Stimulated activated CD4-positive, alpha-beta T cell treated with anti-CD3 and anti-CD28 coated beads, TNF-alpha, amount 100 ng/mL, for 4 hours (primary cell): ENCODE measurements around the gene PLXND1.
"Not testable (repeated sequence)": the region's sequence is repeated elsewhere in the genome, so short reads cannot be mapped to it uniquely, and the experiment has no call there.

Source experiments
- DNase-seq, 3 experiments: peaks; one replicate each; pipeline ENCODE4 v3.0.0-alpha.2; 2020; ENCODE audit warnings: low read depth in 3 of 3

Gene PLXND1

GRCh38 chr3:129549805-129550204 lies 56.7 kb downstream of the PLXND1 start:
- DNase-seq = no peak

GRCh38 chr3:129549006-129549800 lies 57.3 kb downstream of the PLXND1 start:
- no peak for DNase-seq

GRCh38 chr3:129548104-129548965 lies 58.1 kb downstream of the PLXND1 start:
- DNase-seq = no peak

GRCh38 chr3:129547241-129547640 lies 59.2 kb downstream of the PLXND1 start:
- DNase-seq = no peak

GRCh38 chr3:129545951-129546350 lies 60.5 kb downstream of the PLXND1 start:
- DNase-seq = not testable (repeated sequence)

GRCh38 chr3:129543999-129544398 lies 62.5 kb downstream of the PLXND1 start:
- no peak for DNase-seq

- DNase-seq = no peak
These were observed 63.2 kb downstream of the PLXND1 start, which contains the start of gene H1-8 for GRCh38 chr3:129543156-129543790. Gene H1-8, plus strand, starts transcription at chr3:129543175. Its CDS starts 44 bp downstream, at chr3:129543219.

GRCh38 chr3:129542747-129543146 lies 63.7 kb downstream of the PLXND1 start:
- DNase-seq = no peak

- no peak for DNase-seq
These were observed 65.5 kb downstream of the PLXND1 start for GRCh38 chr3:129540776-129541516.

- no peak for DNase-seq
These were observed 67.3 kb downstream of the PLXND1 start for GRCh38 chr3:129539206-129539605.

- no peak for DNase-seq
These were observed 69.7 kb downstream of the PLXND1 start for GRCh38 chr3:129536804-129537203.

GRCh38 chr3:129536374-129536667 lies 70.2 kb downstream of the PLXND1 start:
- DNase-seq = no peak

GRCh38 chr3:129535075-129535474 lies 71.4 kb downstream of the PLXND1 start:
- DNase-seq = no peak

GRCh38 chr3:129534428-129535027 lies 71.9 kb downstream of the PLXND1 start:
- DNase-seq = no peak

- no peak for DNase-seq
These were observed 73.1 kb downstream of the PLXND1 start for GRCh38 chr3:129533406-129533805.

GRCh38 chr3:129532261-129532660 lies 74.2 kb downstream of the PLXND1 start:
- DNase-seq = no peak

- DNase-seq = no peak
These were observed 74.8 kb downstream of the PLXND1 start for GRCh38 chr3:129531699-129532098.

GRCh38 chr3:129530821-129531220 lies 75.7 kb downstream of the PLXND1 start:
- no peak for DNase-seq

- no peak for DNase-seq
These were observed 76.2 kb downstream of the PLXND1 start for GRCh38 chr3:129530251-129530791.

GRCh38 chr3:129529436-129530210 lies 76.9 kb downstream of the PLXND1 start:
- DNase-seq = no peak
